SKM-1 (cell line): ENCODE measurements around the gene CLNK.
"Not testable (repeated sequence)": the region's sequence is repeated elsewhere in the genome, so short reads cannot be mapped to it uniquely, and the experiment has no call there.

Source experiments
- DNase-seq: peaks from one replicate; lab custom pipeline; 2025; ENCODE audit not compliant: unreplicated experiment; lab: John Stamatoyannopoulos, UW

The CLNK gene

DNA sequence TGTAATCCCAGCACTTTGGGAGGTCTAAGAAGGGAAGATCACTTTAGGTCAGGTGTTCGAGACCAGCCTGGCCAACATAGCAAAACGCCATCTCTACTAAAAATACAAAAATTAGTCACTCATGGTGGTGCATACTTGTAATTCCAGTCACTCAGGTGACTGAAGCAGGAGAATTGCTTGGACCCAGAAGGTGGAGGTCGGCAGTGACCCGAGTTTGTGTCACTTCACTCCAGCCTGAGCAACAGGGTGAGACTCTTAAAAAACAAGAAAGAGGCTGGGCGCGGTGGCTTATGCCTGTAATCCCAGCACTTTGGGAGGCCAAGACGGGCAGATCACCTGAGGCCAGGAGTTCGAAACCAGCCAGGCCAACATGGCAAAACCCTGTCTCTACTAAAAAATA is 69.6 kb downstream of the CLNK start:
- not testable (repeated sequence) for DNase-seq

DNA sequence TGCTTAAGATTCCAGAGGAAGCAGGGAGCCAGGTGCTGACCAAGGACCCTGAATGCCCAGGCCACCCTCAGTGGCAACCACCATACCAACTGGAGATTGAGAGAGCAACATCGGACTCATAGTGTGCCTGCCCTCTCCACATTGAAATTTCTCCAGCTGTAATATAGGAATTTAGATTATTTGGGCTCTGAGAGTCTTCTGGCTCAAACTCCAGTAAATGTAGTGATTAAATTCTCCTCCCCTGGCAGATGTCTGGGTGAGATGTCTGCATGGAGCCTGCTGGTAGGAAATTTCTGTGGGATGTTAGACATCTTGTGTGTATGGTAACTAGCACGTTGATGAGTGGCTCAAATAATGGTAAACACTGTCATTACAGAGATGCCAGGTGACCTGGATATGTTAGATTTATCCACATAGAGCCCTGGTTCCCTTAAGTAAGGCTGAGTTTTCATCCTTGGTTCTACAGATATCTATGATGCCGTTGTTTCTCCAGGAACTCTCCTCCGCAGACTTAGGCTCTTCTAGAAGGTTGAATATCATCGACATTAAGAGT is 70.6 kb downstream of the CLNK start:
- DNase-seq = no peak

DNA sequence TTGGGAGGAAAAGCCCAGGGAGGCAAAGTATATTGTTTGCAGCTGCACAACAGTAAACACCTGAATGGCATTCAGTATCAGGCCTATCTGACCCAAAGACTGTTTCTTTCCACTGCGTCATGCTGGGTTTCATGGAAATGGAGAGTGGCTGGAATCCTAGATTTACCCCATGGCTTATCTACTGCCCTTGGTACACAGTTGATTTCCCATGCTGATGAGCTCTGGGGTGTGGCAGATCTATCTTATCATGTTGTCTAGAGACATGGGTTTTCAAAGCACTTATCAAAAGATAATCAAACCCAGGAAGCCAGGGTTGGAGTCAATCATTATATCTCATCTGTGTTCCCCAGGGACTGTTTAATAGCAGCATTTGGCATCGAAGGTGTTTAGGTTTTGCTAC is 72.1 kb downstream of the CLNK start:
- DNase-seq = no peak

DNA sequence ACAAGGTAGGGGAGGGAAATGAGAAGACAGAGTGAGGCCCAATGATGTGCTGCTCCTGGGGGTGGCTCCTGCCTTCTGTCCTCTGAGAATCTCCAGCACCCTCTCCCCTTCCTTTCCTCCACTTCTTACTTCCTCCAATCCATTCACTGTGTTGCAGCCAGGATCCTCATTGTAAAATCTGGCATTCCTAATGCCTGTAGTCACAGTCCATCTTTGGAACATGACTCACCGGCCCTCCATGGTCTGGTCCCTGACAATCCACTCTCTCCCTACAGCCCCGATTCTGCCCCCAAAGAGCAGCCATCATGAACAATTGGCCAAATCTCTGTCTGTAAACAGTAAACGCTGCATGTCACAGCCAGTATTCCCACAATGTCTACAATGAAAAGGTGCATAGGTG is 72.9 kb downstream of the CLNK start:
- DNase-seq = no peak

- no peak for DNase-seq
Measured at GRCh38 chr4:10608501-10609219, 75.9 kb downstream of the CLNK start.

DNA sequence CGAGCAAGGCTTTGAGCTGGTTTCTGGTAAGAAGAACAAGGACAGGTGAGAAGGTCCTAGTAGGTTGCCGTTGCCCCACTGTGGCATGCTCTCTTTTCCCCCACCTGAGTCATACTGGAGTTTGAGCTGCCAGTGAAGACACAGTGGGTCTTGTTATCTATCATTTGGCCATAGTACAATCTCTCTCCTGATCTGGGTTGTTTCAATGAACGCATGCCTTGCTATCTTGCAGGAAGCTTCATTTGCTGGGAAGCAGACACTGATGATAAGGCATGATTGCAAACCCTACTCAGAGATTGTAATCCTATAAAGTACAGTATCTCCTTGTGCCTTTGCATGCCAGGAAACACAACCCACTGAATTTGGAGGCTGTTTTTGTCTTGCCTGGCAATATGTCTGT is 77.4 kb downstream of the CLNK start:
- DNase-seq = no peak

- DNase-seq = no peak
Measured at GRCh38 chr4:10606483-10607155, 77.9 kb downstream of the CLNK start.

DNA sequence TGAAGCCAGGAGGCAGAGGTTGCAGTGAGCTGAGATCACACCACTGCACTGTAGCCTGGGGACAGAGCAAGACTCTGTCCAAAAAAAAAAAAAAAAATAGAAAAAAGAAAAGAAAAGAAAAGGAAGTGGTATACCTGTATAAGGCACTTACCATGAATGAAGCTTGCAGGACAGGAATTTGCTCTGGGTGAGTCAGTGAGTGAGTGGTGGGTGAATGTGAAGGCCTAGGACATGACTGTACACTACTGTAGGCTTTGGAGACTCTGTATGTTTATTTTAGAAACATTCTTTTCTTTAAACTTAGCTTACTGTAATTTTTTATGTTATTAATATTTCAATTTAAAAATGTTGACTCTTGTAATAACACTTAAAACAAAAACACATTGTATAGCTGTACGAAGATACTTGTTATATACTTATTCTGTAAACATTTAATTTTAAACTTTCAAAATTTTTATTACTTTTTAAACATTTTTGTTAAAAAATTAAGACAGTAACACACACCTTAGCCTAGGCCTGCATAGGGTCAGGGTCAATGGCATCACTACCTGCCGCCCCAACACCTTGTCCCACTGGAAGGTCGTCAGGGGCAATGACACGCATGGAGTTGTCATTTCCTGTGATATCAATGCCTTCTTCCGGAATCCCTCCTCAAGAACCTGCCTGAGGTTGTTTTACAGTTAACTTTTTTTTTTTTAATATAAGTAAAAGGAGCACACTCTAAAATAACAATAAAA is 78.7 kb downstream of the CLNK start:
- DNase-seq = no peak

DNA sequence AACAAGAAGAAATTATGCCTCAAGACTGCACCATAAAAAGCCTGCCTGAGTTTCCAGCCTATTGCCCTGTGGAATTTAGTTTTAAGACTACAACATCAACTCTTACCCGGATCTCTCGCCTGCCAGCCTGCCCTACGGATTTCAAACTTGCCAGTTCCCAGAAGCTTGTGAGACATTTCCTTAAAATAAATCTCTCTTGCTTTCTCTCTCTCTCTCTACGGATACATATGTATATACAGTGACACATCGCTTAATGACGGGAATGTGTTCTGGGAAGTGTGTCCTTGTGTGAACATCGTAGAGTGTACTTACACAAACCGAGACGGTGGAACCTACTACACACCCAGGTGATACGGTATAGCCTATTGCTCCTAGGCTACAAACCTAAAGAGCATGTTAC is 79.5 kb downstream of the CLNK start:
- no peak for DNase-seq

DNA sequence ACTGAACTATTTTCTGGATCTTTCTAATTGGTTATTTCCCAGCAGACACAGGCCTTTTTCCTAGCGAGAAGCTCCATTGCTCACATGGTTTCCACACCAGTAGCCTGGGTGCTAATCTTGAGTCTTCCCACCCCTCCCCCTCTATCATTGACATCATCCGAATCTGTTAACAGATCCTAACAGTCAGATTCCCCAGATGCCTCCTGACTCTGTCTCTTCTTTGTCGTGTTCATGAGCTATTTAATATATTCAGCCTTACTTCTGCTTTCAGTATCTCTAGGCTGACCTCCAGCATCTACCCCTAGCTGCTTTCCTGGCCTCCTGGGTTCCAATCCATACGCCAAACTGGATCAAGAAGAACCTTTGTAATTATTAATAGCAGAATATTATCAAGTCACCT is 85.0 kb downstream of the CLNK start:
- no peak for DNase-seq

- no peak for DNase-seq
Measured at GRCh38 chr4:10598829-10599228, 85.7 kb downstream of the CLNK start.

- DNase-seq = no peak
Measured at GRCh38 chr4:10596586-10597290, 87.8 kb downstream of the CLNK start.

DNA sequence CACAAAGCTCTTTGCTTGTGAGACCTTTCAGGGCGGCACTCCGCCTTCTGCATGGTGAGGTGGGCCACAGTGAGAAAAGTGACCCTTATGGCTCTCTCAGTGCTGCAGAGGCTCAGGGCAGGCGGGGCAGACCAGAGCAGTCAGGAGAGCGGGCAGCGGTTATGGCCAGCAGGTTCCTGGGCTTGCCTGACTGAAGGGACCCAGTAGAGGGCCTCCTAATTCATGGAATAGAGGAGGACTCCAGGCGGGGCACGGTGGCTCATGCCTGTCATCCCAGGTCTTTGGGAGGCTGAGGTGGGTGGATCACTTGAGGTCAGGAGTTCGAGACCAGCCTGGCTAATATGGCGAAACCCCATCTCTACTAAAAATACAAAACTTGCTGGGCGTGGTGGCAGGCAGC is 91.4 kb downstream of the CLNK start:
- DNase-seq = no peak

GRCh38 chr4:10590896-10591295 is 93.7 kb downstream of the CLNK start:
- DNase-seq = no peak

DNA sequence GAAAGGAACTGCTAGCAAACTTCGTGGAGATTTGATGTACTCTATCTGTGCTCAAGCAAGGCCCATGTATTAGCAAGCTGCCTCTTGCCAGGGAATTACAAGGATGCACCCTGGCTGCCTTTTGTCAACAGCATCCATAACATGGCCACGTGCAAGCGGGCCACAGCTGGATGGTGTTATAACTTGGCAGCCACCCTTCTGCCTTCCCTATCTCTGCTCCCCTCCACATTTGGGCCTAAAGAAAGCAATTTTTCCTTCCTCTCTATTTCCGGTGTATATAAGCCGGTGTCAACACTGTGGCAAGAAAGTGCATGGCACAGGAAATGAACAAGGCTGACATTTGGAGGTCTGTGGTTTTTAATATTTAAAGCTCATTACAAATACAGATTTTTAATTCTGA is 94.8 kb downstream of the CLNK start:
- DNase-seq = no peak

- no peak for DNase-seq
Measured at GRCh38 chr4:10589321-10589720, 95.2 kb downstream of the CLNK start.

GRCh38 chr4:10587697-10588096 is 96.9 kb downstream of the CLNK start:
- DNase-seq = no peak

DNA sequence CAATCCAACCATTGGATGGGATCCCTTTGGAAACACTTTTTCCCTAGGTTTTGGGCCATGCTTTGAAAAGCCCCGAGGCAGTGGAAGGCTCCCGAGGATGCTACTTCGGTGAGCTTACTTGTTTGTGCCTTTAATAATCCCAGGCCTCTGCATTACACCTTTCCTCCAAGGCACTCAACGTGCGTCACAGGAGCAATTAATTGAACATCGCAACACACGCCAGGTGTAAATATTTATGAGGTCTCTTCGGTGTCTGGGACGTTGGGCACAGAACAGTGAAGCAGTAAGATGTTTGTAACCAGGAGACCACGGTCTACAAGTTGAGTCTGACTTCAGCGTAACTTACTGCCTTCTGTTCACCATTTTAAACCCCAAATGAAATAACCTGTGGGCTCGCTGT is 97.3 kb downstream of the CLNK start:
- DNase-seq = no peak

DNA sequence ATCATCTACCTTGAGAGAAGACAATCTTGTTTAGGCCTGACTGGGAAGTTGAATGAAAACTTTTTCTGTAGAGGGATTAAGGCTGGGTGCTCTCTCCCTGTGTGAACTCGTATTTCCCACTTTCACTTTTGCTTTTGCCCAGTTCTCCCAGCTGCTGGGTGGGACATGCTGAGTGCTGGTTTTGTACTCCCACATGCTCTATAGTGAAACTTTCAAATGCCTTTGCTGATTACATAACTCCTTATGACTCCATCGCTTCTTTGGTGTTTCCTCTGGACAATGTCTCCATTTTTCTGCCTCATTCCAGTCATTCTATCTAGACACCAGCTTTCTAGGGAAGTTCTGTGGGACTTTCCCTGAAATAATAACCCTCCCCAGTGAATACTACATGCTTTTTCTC is 100.5 kb downstream of the CLNK start:
- DNase-seq = no peak

DNA sequence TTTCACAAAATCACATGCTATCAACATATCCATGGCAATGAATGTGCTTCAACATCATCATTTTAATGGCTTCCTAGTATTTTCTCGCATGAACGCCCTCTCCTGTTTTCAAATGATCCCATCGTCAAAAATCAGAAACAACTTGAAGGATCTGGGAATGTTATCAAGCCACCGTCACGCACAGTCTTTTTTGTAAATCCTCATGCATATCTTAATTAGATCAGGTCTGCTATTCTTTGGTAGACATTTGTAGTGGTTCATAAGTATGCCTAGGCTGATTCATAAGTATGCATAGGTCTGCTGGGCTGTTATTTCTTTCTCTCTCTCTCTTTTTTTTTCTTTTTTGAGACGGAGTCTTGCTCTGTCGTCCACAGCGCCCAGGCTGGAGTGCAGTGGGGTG is 101.6 kb downstream of the CLNK start:
- no peak for DNase-seq

- DNase-seq = peak; percentile 14
Measured at GRCh38 chr4:10582059-10582686, 102.4 kb downstream of the CLNK start.
